ENCODE results near the gene MSL1.

MSL1 gene

GRCh38 chr17:40098846-40099618, 22.7 kb upstream of the MSL1 start:
- H3K4me3 ChIP-seq (ENCODE audit: low read depth in 1 of 2, low read length in 2 of 2), result peak overlapping the region; percentile 76 to 99
- peaks cover 13 to 34% of the 10 kb centered on the region in 2 donors for H3K36me3 ChIP-seq (ENCODE audit: control insufficient read depth in 1 of 2, insufficient read depth in 2 of 2, low read length in 2 of 2)
- H3K27ac ChIP-seq (ENCODE audit: low read depth, low read length), result peak overlapping the region; percentile 96
- peak overlapping the region; percentile 89 to 98 for H3K9ac ChIP-seq (ENCODE audit: low read depth in 1 of 2, low read length in 2 of 2)
- H3K27me3 ChIP-seq (ENCODE audit: control insufficient read depth in 1 of 2, insufficient read depth in 2 of 2, low read length in 2 of 2), result no peaks in the 10 kb centered on the region
- no peaks in the 10 kb centered on the region for H3K9me3 ChIP-seq (ENCODE audit: control insufficient read depth in 1 of 2, low read length in 2 of 2)
- H3K4me1 ChIP-seq (ENCODE audit: control insufficient read depth in 1 of 2, insufficient read depth in 2 of 2, low read length in 2 of 2), result peaks cover 70% of the 10 kb centered on the region in 2 donors

- Histone ChIP-seq H3K9me3 (ENCODE audit: control insufficient read depth in 1 of 2, low read length in 2 of 2) (no peaks in the 10 kb centered on the region), H3K9ac (ENCODE audit: low read depth in 1 of 2, low read length in 2 of 2) (peak overlapping the region; percentile 89 to 98), H3K27me3 (ENCODE audit: control insufficient read depth in 1 of 2, insufficient read depth in 2 of 2, low read length in 2 of 2) (no peaks in the 10 kb centered on the region), H3K4me1 (ENCODE audit: control insufficient read depth in 1 of 2, insufficient read depth in 2 of 2, low read length in 2 of 2) (peaks cover 78% of the 10 kb centered on the region in 2 donors), H3K27ac (ENCODE audit: low read depth, low read length) (peak overlapping the region; percentile 94), H3K36me3 (ENCODE audit: control insufficient read depth in 1 of 2, insufficient read depth in 2 of 2, low read length in 2 of 2) (peaks cover 9 to 26% of the 10 kb centered on the region in 2 donors), H3K4me3 (ENCODE audit: low read depth in 1 of 2, low read length in 2 of 2) (peak overlapping the region; percentile 76 to 99)
Measured at GRCh38 chr17:40099619-40100418, 22.0 kb upstream of the MSL1 start.

DNA sequence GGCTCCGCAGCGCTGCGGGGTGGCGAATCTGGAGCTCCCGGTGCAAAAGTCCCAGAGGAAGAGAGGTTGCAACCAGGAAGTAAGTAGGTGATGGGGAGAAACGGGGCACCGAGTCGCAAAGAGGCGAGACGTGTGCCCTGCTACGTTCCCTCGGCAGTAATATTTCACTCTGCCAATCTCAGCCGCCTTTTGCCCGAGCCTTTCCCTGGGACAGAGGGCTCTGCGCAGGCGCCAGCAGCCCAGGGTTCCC, 21.4 kb upstream of the MSL1 start, which contains the start of gene NR1D1:
TSS of gene NR1D1 (minus strand) at position 171 of the 250 bp plus-strand sequence. CDS start 495 bp downstream, outside the sequence.
- no peaks in the 10 kb centered on the region for H3K27me3 ChIP-seq (ENCODE audit: control insufficient read depth in 1 of 2, insufficient read depth in 2 of 2, low read length in 2 of 2)
- peaks cover 78 to 79% of the 10 kb centered on the region in 2 donors for H3K4me1 ChIP-seq (ENCODE audit: control insufficient read depth in 1 of 2, insufficient read depth in 2 of 2, low read length in 2 of 2)
- peak within 1 kb of the TSS; percentile 89 to 98 for H3K9ac ChIP-seq (ENCODE audit: low read depth in 1 of 2, low read length in 2 of 2)
- peaks cover 6 to 21% of the 10 kb centered on the region in 2 donors for H3K36me3 ChIP-seq (ENCODE audit: control insufficient read depth in 1 of 2, insufficient read depth in 2 of 2, low read length in 2 of 2)
- H3K9me3 ChIP-seq (ENCODE audit: control insufficient read depth in 1 of 2, low read length in 2 of 2), result no peaks in the 10 kb centered on the region
- H3K27ac ChIP-seq (ENCODE audit: low read depth, low read length), result peak within 1 kb of the TSS; percentile 94
- H3K4me3 ChIP-seq (ENCODE audit: low read depth in 1 of 2, low read length in 2 of 2), result peak within 1 kb of the TSS; percentile 76 to 99

GRCh38 chr17:40100669-40101366, 21.0 kb upstream of the MSL1 start:
- peak overlapping the region; percentile 94 for H3K27ac ChIP-seq (ENCODE audit: low read depth, low read length)
- H3K27me3 ChIP-seq (ENCODE audit: control insufficient read depth in 1 of 2, insufficient read depth in 2 of 2, low read length in 2 of 2), result no peaks in the 10 kb centered on the region
- H3K9ac ChIP-seq (ENCODE audit: low read depth in 1 of 2, low read length in 2 of 2), result peak overlapping the region; percentile 89 to 98
- H3K4me1 ChIP-seq (ENCODE audit: control insufficient read depth in 1 of 2, insufficient read depth in 2 of 2, low read length in 2 of 2), result peaks cover 78 to 79% of the 10 kb centered on the region in 2 donors
- no peaks in the 10 kb centered on the region for H3K9me3 ChIP-seq (ENCODE audit: control insufficient read depth in 1 of 2, low read length in 2 of 2)
- H3K4me3 ChIP-seq (ENCODE audit: low read depth in 1 of 2, low read length in 2 of 2), result peak overlapping the region; percentile 76 to 99
- peaks cover 6 to 17% of the 10 kb centered on the region in 2 donors for H3K36me3 ChIP-seq (ENCODE audit: control insufficient read depth in 1 of 2, insufficient read depth in 2 of 2, low read length in 2 of 2)

DNA sequence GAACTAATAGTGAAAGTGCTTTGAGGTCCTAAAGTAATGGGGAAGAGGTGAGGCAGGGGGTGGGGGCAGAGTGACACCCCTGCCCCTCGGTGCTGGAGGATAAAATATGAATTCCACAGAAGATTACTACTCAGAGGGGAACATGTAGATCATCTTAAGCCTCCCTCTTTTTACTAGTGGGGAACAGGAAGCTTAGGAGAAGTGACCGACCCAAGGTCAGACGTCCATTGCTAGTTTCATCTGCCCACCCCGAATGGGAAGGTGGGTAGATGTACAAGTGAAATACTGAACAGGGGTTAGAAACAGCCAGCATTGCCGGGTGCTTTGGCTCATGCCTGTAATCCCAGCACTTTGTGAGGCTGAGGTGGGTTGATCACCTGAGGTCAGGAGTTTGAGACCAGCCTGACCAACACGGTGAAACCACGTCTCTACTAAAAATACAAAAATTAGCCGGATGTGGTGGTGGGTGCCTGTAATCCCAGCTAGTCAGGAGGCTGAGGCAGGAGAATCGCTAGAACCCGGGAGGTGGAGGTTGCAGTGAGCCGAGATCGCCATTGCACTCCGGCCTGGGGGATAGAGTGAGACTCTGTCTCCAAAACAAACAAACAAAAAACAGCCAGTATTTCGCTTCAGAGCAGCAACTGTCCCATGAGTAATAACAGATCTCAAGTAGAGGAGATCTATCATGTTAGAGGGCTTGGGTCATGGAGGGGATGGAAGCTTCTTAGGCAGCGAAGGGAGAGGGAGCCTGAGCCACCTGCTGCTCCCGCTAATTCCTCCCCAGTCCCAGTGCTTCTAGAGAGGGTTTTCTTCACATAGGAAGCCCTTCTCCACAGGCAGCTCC, 20.2 kb upstream of the MSL1 start:
- H3K27me3 ChIP-seq (ENCODE audit: control insufficient read depth in 1 of 2, insufficient read depth in 2 of 2, low read length in 2 of 2), result no peaks in the 10 kb centered on the region
- H3K9ac ChIP-seq (ENCODE audit: low read depth in 1 of 2, low read length in 2 of 2), result peak overlapping the region; percentile 73 to 98
- peak overlapping the region; percentile 76 to 99 for H3K4me3 ChIP-seq (ENCODE audit: low read depth in 1 of 2, low read length in 2 of 2)
- H3K27ac ChIP-seq (ENCODE audit: low read depth, low read length), result peak overlapping the region; percentile 94
- H3K9me3 ChIP-seq (ENCODE audit: control insufficient read depth in 1 of 2, low read length in 2 of 2), result no peaks in the 10 kb centered on the region
- H3K36me3 ChIP-seq (ENCODE audit: control insufficient read depth in 1 of 2, insufficient read depth in 2 of 2, low read length in 2 of 2), result peaks cover under 1 to 9% of the 10 kb centered on the region in 2 donors
- H3K4me1 ChIP-seq (ENCODE audit: control insufficient read depth in 1 of 2, insufficient read depth in 2 of 2, low read length in 2 of 2), result peaks cover 77 to 79% of the 10 kb centered on the region in 2 donors

GRCh38 chr17:40103071-40103661, 18.6 kb upstream of the MSL1 start:
- peak overlapping the region; percentile 25 to 57 for H3K9ac ChIP-seq (ENCODE audit: low read depth in 1 of 2, low read length in 2 of 2)

DNA sequence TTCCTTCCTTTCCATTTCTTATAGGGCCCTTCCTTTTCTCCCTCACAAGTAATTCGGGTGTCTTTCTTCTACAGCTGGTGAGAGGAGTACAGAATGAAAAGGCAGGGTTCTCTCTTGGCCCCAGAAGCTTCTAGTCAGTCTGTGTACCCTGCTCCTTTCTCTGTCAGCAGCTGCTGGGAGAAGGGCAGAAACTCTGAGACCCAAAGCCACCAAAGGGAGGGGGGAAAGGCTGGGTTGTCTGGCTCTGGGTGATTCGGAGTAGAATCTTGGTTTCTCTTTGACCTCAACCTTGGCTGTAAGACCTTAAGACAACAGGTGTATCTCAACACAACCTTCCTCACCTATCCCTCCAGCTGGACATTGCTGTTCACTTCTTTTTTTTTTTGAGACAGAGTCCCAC, 18.1 kb upstream of the MSL1 start:
- no peaks in the 10 kb centered on the region for H3K36me3 ChIP-seq (ENCODE audit: control insufficient read depth in 1 of 2, insufficient read depth in 2 of 2, low read length in 2 of 2)
- H3K9me3 ChIP-seq (ENCODE audit: control insufficient read depth in 1 of 2, low read length in 2 of 2), result no peaks in the 10 kb centered on the region
- peaks cover 73 to 79% of the 10 kb centered on the region in 2 donors for H3K4me1 ChIP-seq (ENCODE audit: control insufficient read depth in 1 of 2, insufficient read depth in 2 of 2, low read length in 2 of 2)
- no peaks in the 10 kb centered on the region for H3K27me3 ChIP-seq (ENCODE audit: control insufficient read depth in 1 of 2, insufficient read depth in 2 of 2, low read length in 2 of 2)
- H3K4me3 ChIP-seq (ENCODE audit: low read depth in 1 of 2, low read length in 2 of 2), result peak overlapping the region; percentile 13 to 41
- peak overlapping the region; percentile 56 for H3K27ac ChIP-seq (ENCODE audit: low read depth, low read length)
- H3K9ac ChIP-seq (ENCODE audit: low read depth in 1 of 2, low read length in 2 of 2), result peak overlapping the region; percentile 25 to 57

More at GRCh38 chr17:40103071-40103661, 18.6 kb upstream of the MSL1 start:
- H3K4me1 ChIP-seq (ENCODE audit: control insufficient read depth in 1 of 2, insufficient read depth in 2 of 2, low read length in 2 of 2), result peaks cover 74 to 79% of the 10 kb centered on the region in 2 donors
- H3K27ac ChIP-seq (ENCODE audit: low read depth, low read length), result peak overlapping the region; percentile 56
- H3K4me3 ChIP-seq (ENCODE audit: low read depth in 1 of 2, low read length in 2 of 2), result peak overlapping the region; percentile 13 to 41
- peaks cover 0 to 2% of the 10 kb centered on the region in 2 donors for H3K36me3 ChIP-seq (ENCODE audit: control insufficient read depth in 1 of 2, insufficient read depth in 2 of 2, low read length in 2 of 2)
- H3K27me3 ChIP-seq (ENCODE audit: control insufficient read depth in 1 of 2, insufficient read depth in 2 of 2, low read length in 2 of 2), result no peaks in the 10 kb centered on the region
- H3K9me3 ChIP-seq (ENCODE audit: control insufficient read depth in 1 of 2, low read length in 2 of 2), result no peaks in the 10 kb centered on the region

- Histone ChIP-seq H3K9ac (ENCODE audit: low read depth in 1 of 2, low read length in 2 of 2) (peak overlapping the region in 1 of 2 donors; percentile 35), H3K4me1 (ENCODE audit: control insufficient read depth in 1 of 2, insufficient read depth in 2 of 2, low read length in 2 of 2) (peaks cover 79 to 88% of the 10 kb centered on the region in 2 donors), H3K4me3 (ENCODE audit: low read depth in 1 of 2, low read length in 2 of 2) (no peak overlapping the region), H3K27ac (ENCODE audit: low read depth, low read length) (no peak overlapping the region), H3K36me3 (ENCODE audit: control insufficient read depth in 1 of 2, insufficient read depth in 2 of 2, low read length in 2 of 2) (no peaks in the 10 kb centered on the region), H3K27me3 (ENCODE audit: control insufficient read depth in 1 of 2, insufficient read depth in 2 of 2, low read length in 2 of 2) (no peaks in the 10 kb centered on the region), H3K9me3 (ENCODE audit: control insufficient read depth in 1 of 2, low read length in 2 of 2) (no peaks in the 10 kb centered on the region)
Measured at GRCh38 chr17:40104594-40105486, 16.9 kb upstream of the MSL1 start.
